HG03378 (cell line): ENCODE results near the gene BCAR1.
"Not testable (repeated sequence)": the region's sequence is repeated elsewhere in the genome, so short reads cannot be mapped to it uniquely, and the experiment has no call there.

ENCODE experiments used
- ATAC-seq: cut with Tn5 transposase; IDR thresholded peaks from one replicate; pipeline ENCODE4 v1.9.1; 2021; ENCODE audit warnings: mild to moderate bottlenecking, moderate library complexity; ENCODE audit not compliant: unreplicated experiment

The BCAR1 gene, protein sequence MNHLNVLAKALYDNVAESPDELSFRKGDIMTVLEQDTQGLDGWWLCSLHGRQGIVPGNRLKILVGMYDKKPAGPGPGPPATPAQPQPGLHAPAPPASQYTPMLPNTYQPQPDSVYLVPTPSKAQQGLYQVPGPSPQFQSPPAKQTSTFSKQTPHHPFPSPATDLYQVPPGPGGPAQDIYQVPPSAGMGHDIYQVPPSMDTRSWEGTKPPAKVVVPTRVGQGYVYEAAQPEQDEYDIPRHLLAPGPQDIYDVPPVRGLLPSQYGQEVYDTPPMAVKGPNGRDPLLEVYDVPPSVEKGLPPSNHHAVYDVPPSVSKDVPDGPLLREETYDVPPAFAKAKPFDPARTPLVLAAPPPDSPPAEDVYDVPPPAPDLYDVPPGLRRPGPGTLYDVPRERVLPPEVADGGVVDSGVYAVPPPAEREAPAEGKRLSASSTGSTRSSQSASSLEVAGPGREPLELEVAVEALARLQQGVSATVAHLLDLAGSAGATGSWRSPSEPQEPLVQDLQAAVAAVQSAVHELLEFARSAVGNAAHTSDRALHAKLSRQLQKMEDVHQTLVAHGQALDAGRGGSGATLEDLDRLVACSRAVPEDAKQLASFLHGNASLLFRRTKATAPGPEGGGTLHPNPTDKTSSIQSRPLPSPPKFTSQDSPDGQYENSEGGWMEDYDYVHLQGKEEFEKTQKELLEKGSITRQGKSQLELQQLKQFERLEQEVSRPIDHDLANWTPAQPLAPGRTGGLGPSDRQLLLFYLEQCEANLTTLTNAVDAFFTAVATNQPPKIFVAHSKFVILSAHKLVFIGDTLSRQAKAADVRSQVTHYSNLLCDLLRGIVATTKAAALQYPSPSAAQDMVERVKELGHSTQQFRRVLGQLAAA

DNA sequence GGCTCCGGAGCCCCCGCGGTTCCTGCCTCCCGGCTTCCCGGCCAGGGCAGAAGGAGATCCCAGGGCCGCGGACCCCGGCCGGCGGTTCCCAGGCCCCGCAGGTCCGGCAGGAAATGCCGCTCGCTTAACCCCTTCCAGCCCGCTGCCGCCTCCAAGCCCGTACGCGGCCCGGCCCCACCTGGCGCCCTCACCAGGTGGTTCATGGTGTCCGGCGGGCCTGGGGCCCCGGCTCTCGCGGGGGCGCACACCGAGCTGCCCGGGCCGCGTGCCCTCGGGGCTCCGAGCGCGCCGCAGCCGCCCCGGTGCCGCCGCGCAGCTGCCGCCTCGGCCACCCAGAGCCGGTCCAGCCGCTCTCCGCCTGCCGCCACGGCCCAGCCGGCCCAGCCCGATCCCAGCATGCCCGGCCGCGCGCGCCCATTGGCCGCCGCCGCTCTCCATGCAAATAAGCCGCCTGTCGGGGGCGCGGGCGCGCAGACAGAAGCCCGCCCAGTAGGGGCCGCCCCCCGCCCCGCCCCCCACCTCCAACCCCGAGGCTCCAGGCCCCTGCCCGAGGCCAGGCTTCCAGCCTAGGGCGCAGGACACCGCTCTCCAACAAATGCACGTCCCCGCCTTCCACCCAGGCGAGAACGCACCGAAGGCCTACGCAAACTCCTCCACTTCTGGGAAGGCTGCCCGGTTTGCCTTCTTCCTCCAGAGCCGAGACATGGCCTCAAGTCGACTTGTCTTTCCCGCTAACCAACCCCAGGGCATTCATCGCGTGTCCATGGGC is at the start of gene BCAR1:
TSS of gene BCAR1 (minus strand) at position 345 of the 769 bp plus-strand sequence. CDS start at position 203, 142 bp downstream.
- peak; percentile 44 for ATAC-seq

DNA sequence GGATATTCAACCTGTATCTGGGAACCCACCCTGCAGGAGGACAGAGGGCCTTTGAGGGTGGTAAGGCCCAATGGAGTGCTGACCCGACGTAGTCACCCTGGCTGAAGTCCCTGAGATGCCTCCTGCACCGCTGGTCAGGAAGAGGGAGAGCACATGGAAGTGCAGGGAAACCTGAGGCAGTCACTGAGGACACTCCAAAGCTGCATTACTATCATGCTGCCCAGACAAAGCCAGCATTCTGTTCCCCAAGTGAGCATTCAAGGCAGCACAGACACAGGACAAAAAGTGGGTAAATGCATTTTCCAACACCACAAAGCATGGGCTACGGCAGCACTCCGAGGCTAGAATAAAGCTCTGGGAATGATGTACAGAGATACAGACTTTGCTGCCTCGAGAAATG is 46.8 kb upstream of the BCAR1 start:
- ATAC-seq = no peak

DNA sequence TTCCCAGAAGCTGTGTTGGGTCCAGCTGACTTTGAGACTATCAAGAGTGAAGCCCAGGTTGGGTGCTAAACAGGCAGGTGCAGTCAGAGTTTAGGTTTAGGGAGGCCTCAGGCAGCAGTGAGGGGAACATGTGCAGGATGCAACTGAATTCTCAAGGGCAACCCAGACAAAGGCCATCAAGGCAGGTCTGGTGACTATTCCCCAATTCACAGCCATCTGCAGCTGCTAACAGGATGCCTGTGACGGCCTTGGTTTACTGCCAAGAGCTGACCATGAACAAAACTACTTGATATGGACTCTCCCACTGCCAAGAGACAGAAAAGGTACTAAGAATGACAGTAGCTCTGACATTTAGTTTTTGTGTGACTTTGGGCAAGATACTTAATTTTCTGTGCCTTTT is 45.2 kb upstream of the BCAR1 start:
- no peak for ATAC-seq

DNA sequence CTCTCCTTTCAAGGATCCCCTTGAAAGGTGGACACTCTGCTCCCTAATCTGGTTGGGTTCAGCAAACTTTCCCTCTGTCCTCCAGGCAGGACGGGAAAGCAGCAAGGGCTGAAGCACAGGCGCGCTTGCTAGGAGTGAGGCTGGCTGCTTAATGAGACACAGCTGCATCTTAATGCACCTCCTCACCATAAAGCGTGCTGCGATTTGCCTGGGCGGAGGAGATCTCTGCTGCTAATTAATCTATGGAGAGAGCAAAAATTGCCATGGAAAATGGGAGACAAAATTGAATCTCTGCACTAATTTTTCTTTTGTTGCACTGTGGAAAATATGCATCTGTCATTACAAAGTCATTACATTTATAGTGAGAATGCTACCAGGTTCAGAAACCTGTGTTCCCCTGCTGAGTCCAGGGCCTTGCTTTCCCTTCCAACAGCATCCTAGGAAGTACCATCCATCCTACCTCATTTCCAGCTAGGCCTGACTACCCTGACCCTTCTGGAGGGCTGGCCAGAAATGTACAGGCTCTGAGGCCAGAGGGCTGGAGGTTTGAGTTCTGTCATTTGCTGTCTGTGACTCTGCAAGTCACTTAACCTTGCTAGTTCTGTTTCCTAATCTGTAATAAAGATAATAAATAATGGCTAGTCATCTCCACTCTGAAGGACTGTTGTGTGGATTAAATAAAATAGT is 43.5 kb upstream of the BCAR1 start:
- no peak for ATAC-seq

DNA sequence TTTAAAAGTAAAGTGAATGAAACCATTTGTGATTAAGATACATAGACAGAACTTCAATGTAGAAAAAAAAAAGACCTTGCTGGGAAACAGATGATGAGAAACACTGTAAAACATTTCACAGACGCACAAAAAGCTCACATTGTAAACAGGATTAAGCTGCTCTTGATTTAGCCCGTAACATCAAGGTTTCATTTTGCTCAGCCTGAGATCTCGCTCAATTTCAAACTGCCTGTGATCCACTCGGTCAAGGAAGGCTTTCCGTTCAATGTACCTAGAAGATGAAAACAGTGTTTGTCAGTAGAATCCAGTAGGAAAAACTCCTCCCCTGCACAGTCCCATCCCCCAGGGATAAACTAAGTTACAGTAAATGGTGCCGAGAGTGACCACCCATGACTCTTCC is 42.3 kb upstream of the BCAR1 start:
- no peak for ATAC-seq

DNA sequence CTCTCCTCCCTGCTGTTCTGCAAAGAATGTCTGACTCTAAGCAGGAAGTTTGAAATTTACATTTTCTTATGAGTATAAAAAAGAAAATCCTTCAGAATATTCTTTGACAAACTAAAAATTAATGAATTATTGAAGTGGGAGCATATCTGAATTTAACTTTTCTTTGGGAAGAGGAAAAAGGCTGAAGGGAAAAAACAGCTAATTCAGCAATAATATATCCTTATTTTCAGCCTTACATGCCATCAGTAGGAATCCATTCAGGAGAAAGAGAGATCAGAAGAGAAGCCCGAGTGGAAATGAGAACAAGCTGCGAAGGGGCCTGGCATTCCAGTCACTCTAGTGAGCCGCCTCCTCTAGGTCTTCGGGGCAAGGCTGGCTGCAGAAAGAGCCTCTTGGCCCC is 41.7 kb upstream of the BCAR1 start:
- ATAC-seq = no peak

DNA sequence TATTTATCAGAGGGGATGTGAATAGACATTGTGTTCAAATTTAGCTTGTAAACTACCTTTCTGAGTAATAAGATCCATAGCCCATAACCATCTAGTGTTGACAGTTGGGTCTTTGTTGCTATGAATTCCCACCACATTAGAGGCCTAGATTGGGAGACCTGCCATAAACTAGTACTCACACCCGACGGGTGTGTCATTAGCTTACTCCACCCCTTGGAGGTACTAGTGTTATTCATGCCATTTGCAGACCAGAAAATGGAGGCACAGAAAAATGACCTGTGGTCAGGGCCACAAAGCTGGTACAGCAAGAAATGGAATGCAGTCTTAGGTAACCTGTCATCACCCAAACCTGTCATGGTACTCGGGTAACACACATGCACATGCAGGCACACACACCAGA is 41.3 kb upstream of the BCAR1 start:
- ATAC-seq = no peak

DNA sequence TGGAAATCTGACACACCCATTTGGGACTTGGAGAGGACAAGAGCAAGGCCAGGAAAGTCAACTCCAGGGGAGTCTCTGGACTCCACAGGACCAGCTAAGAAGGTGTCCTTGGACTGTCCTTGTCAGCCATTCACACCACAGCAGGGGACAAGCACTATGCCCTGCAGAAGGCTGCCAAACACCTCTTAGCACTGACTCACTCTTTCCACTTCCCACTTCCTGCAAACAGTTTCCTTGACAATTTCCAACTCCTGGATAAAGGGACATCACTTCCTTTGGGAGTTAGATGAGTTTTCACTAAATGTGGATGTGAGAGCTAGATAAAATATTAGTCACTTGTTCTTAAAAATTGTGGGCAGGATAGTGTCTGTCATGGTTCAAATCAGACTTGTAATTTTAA is 37.8 kb upstream of the BCAR1 start:
- no peak for ATAC-seq

DNA sequence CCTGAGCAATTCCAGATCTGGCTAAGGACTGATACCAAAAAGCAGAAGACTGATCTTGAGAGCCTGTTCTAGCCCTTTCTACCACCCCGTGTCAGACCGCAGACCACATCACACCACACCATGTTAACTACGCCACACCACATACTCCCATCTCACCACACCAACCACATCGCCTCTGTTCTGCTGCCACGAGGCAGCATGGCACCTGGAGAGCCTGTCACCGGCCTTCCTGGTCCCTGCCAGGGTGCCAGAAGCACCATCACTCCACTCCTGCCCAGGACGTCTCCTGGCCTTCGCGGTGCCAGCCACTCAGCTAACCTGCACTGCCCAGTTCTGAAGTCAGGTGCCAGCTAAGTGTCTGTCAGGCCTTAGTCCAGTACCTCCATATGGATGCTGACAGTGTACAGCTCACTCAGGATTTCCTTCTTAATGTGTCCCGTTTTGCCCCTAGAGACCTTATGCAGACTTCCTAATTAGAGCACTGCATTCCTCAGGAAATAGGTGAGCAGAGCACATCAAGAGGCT is 37.2 kb upstream of the BCAR1 start:
- ATAC-seq = no peak

DNA sequence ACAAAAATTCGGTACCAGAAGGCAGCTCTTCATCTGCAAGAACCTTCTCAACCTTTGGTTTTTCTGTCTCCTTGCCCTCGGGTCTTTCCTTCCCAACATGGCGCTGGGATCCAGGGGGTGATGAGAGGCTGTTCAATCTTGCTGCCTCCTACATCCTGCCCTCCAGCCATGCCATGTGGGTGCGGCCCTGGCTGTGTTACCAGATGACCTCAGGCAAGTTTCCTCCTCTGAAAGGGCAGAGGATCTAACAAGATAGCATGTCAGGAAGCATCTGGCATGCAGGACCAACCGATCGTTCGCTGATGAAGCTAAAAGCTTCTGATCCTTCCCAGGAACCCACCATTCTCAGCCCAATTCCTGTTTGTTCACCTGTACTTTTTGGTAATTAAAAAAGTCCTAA is 36.8 kb upstream of the BCAR1 start:
- no peak for ATAC-seq

DNA sequence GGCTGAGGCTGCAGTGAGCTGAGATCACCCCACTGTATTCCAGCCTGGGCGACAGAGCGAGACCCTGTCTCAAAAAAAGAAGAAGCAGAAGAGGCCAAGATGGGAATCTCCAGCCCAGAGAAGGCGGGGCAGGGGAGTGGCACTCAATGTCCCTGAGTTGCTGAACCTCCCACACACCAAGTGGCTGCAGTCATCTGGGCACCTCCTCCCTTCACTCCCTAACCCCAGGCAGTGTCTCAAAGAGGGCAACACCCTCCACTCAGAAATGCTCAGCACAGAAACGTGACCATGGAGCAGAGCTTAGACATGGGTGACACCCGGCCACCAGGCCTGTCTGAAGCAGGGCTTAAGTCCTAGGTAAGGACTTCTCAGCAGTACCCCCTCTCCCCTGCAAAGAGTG is 36.3 kb upstream of the BCAR1 start:
- no peak for ATAC-seq

DNA sequence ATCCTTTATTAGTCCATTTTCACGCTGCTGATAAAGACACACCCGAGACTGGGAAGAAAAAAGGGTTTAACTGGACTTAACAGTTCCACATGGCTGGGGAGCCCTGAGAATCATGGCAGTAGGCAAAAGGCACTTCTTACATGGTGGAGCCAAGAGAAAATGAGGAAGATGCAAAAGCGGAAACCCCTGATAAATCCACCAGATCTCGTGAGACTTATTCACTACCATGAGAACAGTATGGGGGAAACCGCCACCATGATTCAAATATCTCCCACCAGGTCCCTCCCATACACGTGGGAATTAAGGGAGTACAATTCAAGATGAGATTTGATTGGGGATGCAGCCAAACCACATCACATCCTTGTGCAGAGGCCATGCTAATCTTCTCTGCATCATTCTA is 35.0 kb upstream of the BCAR1 start:
- ATAC-seq = no peak

DNA sequence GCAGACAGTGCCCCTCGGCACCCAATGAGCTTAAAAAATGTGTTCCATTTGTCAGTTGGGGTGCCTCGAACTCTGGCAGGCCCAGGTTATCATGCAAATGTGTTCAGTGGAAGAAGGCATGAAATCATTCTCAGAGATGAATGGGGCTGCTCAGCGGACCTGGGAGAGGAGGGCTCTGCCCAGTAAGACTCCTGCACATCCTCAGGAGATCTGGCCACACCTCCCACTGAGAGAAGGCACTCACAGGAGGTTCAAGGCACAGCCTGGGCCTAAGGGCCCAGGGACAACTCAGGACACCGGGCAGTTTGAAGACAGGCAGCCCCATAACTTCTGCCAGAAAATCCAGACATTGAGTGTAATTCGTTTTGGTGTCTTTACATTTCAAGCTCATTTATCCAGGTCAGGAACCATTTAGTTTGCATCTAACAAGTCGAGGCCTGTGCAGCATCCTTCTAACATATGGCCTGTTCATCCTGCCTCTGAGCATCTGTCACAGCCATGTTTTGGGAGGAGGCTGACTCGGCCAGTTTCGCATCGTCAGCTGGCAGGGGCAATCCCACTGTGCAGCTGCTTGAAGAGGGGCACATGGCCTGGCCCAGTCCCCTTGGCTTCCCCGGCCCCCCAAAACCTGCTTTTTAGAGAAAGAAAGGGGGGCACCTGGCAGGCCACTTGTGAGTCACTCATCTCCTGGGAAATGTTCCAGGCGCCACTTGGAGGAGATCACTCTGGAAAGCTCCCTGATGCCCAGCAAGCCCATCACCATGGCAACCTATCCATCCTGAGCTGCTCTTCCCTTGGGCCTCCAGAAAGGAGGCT is 31.2 kb upstream of the BCAR1 start:
- ATAC-seq = no peak

DNA sequence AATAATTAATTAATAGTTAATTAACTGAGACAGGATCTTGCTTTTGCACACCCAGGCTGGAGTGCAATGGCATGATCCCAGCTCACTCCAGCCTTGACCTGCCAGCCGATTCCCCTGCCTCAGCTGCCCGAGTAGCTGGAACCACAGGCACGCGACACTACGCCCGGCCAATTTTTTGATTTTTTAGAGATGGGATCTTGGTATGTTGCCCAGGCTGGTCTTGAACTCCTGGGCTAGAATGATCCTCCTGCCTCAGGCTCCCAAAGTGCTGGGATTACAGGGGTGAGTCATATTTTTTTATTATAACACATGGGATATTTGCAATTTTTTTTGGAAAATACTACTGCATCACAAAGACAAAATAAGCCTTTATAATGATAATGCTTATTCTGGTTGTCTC is 30.4 kb upstream of the BCAR1 start:
- no peak for ATAC-seq

DNA sequence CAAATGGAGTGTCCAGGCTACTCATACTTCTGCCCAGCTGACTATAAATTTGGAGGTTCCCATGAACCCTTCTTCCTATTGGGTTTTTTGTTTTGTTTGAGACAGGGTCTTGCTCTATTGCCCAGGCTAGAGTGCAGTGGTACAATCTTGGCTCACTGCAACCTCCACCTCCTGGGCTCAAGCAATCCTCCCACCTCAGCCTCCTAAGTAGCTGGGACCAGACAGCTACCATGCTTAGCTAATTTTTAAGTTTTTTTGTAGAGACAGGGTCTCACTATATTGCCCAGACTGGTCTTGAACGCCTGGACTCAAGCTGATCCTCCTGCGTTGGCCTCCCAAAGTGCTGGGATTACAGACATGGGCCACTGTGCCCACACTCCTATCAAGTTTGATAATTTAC is 29.6 kb upstream of the BCAR1 start:
- not testable (repeated sequence) for ATAC-seq

DNA sequence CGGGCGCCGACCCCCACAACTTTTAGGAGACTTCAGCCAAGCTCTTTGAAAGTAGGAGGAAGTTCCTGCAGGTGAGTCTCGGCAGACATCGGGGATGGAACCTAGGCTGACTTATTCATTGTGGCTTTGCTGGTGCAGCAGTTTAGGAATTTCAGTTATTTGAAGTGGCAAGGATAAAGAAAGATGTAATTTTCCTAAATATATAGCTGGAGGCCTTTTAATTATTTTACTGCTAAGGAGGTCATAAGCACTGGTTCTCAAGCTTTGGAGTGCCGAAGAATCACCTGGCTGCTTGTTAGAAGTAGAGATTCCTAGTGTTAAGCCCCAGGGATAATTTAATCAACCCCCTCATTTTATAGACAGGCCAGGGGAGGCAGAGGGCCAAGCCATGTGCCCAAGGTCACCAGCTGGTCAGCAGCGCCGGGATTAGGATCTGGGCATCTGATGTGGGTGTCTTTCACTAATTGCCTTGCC is 28.9 kb upstream of the BCAR1 start:
- no peak for ATAC-seq

DNA sequence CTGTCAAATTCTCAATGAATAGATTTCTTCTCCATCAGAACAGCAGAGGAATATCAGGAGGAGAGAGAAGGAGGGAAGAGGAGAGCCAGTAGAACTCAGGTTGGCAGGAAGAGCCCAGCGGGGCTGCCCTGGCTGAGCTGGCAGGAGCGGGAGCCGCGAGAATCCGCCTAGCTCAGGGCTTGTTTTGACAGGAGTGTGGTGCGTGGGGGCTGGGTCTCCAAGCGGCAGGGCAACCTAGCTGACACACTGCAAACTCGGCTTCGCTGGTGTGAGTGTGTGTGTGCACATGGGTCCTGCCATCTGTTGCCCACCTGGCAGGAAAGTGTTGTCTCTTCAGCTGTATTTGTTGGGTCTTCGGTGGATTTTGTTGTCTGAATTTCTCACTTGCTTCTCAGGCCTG is 27.9 kb upstream of the BCAR1 start:
- ATAC-seq = no peak

DNA sequence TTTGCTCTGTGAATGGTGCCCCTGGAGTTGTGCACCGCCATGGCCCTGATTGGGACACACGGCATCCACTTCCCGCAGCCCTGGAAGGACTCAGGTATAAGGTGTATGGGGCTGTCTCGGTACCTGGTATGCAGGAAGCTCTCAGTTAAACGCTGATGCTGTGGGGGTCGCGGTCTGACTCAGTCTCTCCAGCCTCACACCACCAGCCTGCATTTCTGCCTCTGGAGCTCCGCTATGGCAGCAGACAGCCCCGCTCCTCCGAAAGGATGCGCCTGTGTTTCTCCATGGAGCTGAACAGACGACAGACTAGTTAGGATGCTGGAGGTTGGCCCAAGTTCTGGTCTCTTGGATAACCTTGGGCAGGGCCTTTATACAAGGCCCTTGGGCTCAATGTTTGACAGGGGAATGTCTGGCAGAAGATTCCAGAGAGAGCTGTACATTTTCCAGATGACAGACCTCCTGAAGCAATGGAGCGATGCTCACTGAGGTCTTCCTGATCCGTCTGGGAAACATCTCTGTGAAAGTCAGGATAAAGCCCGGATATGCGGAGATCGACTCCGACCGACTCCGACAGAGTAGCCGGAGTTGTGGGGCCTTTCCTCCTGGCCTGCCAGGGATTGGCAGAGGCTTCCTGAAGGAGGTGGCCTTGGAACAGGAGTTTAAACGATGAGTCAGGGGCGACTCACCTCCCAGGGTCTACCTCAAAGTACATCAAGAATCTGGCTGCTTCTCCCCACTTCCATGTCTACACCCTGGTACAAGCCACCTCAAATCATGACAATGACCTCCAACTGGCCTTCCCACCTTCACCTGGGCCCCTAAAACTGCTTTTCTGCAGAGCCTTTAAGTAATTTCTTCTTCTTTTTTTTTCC is 21.9 kb upstream of the BCAR1 start:
- no peak for ATAC-seq

DNA sequence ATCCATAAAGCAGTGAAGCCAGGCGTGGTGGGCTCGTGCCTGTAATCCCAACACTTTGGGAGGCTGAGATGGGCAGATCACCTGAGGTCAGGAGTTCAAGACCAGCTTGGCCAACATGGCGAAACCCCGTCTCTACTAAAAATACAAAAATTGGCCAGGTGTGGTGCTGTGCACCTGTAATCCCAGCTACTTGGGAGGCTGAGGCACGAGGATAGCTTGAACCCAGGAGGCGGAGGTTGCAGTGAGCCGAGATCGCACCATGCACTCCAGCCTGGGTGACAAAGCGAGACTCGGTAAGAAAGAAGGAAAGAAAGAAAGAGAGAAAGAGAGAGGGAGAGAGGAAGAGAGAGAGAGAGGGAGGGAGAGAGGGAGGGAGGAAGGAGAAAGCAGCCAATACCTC is 21.2 kb upstream of the BCAR1 start:
- not testable (repeated sequence) for ATAC-seq
